LNCAP (cell line): ENCODE results near the gene AHDC1.

Experiments
- CTCF ChIP-seq: fragments of 450-650 bp; IDR thresholded peaks from 2 replicates; pipeline ENCODE4 v1.5.1; 2017; ENCODE audit warnings: mild to moderate bottlenecking

The AHDC1 gene

GRCh38 chr1:27591622-27592021 lies 12.3 kb downstream of the AHDC1 start:
- no peak for TF ChIP-seq CTCF

GRCh38 chr1:27590917-27591508 lies 12.9 kb downstream of the AHDC1 start:
- TF ChIP-seq CTCF = no peak

- TF ChIP-seq CTCF = no peak
Observed at GRCh38 chr1:27589841-27590426, 14.0 kb downstream of the AHDC1 start.

- no peak for TF ChIP-seq CTCF
Observed at GRCh38 chr1:27589441-27589840, 14.5 kb downstream of the AHDC1 start.

- TF ChIP-seq CTCF = no peak
Observed at GRCh38 chr1:27588256-27589232, 15.4 kb downstream of the AHDC1 start.

GRCh38 chr1:27585684-27586083 lies 18.3 kb downstream of the AHDC1 start:
- TF ChIP-seq CTCF = no peak

GRCh38 chr1:27584453-27584852 lies 19.5 kb downstream of the AHDC1 start:
- TF ChIP-seq CTCF = no peak
